GM12878 (cell line): ENCODE results near the gene HS3ST6. TPM values are rescaled to one million over a fixed set of nuclear protein-coding genes. Genes with fewer than 3 reads are reported as not detected.

ENCODE experiments used
- ATAC-seq: fragments of 200-7000 bp; cut with Tn5 transposase; 3 replicates; pipeline ENCODE4 v1.9.1; 2020; ENCODE audit warnings: mild to moderate bottlenecking, moderate library complexity
- BruUV-seq: library from RNA; stranded (reverse); fragments of 400-500 nt; replicated peaks from 2 replicates; lab custom pipeline; 2021; lab: Mats Ljungman, UMichigan
- CTCF ChIA-PET: fragments of 300-600 bp; sonication (Branson Sonifier 250); formaldehyde crosslinking; extraction: SDS; loops from one replicate; lab custom pipeline; 2021; ENCODE audit warnings: inconsistent platforms; lab: Yijun Ruan, JAX
- POLR2A ChIA-PET: fragments of 350-600 bp; formaldehyde crosslinking; extraction: SDS; loops from one replicate; lab custom pipeline; 2021; ENCODE audit warnings: inconsistent platforms; lab: Charles Lee
- RAD21 ChIA-PET: fragments of 300-600 bp; sonication (Branson Sonifier 250); formaldehyde crosslinking; loops from one replicate; lab custom pipeline; 2023; ENCODE audit warnings: antibody characterized with exemption; ENCODE audit not compliant: unreplicated experiment; lab: Charles Lee
- SMC1A ChIA-PET: fragments of 300-600 bp; sonication (Branson Sonifier 250); formaldehyde crosslinking; loops from one replicate; lab custom pipeline; 2023; ENCODE audit not compliant: unreplicated experiment, uncharacterized antibody; lab: Charles Lee
- DNase-seq: peaks from one replicate; pipeline ENCODE4 v3.0.0-alpha.2; 2011; ENCODE audit warnings: low read depth, low spot score
- FAIRE-seq: peaks from 3 replicates; lab custom pipeline; 2011; peaks lifted over from hg19 to GRCh38; lab: Jason Lieb, UNC
- H2AFZ ChIP-seq: 2 replicates; pipeline ENCODE4 v1.6.0; 2011; ENCODE audit warnings: low read depth, low read length, control low read depth; ENCODE audit not compliant: control insufficient read depth
- H3K27ac ChIP-seq: 2 replicates; pipeline ENCODE4 v1.5.1; 2011; ENCODE audit warnings: control low read depth; ENCODE audit not compliant: control insufficient read depth, insufficient read depth
- H3K27me3 ChIP-seq, 2 experiments: replicated peaks in 1 of 2; 2 replicates each; pipeline versions ENCODE4 v1.6.0 to v1.6.1; 2011; ENCODE audit warnings: low read length in 1 of 2; ENCODE audit not compliant: control insufficient read depth in 2 of 2, insufficient read depth in 2 of 2
- H3K36me3 ChIP-seq, 2 experiments: 2 replicates each; pipeline ENCODE4 v1.5.1; 2011; ENCODE audit warnings: low read length in 1 of 2; ENCODE audit not compliant: control insufficient read depth in 2 of 2, insufficient read depth in 2 of 2
- H3K4me1 ChIP-seq: 2 replicates; pipeline ENCODE4 v1.6.1; 2011; ENCODE audit warnings: mild to moderate bottlenecking, low read length, moderate library complexity, mixed read lengths; ENCODE audit not compliant: control insufficient read depth, insufficient read depth
- H3K4me2 ChIP-seq: 2 replicates; pipeline ENCODE4 v1.6.0; 2011; ENCODE audit warnings: control low read depth; ENCODE audit not compliant: control insufficient read depth, insufficient read depth
- H3K4me3 ChIP-seq: fragments of 200-600 bp; sonication (generic); 2 replicates; pipeline ENCODE4 v1.5.1; 2016
- H3K79me2 ChIP-seq: 2 replicates; pipeline ENCODE4 v1.6.0; 2011; ENCODE audit warnings: low read length; ENCODE audit not compliant: control insufficient read depth, insufficient read depth
- H3K9ac ChIP-seq: 2 replicates; pipeline ENCODE4 v1.8.0; 2011; ENCODE audit warnings: low read length, control low read depth, mixed read lengths; ENCODE audit not compliant: control insufficient read depth, insufficient read depth
- H3K9me3 ChIP-seq: replicated peaks from 3 replicates; pipeline ENCODE4 v1.5.1; 2011; ENCODE audit warnings: mild to moderate bottlenecking, low read length; ENCODE audit not compliant: control insufficient read depth, insufficient read depth
- H4K20me1 ChIP-seq: 2 replicates; pipeline ENCODE4 v1.6.0; 2011; ENCODE audit not compliant: control insufficient read depth, insufficient read depth
- ATF3 ChIP-seq: IDR thresholded peaks from 2 replicates; pipeline ENCODE4 v1.6.1; 2011; ENCODE audit warnings: low read depth, mild to moderate bottlenecking, low read length, moderate library complexity, borderline replicate concordance; ENCODE audit errors: extremely low read depth
- CEBPB ChIP-seq, 2 experiments: fragments of 150-350 bp in 1 of 2; IDR thresholded peaks; 2 replicates each; pipeline ENCODE4 v1.6.1; 2012 to 2014; ENCODE audit warnings: low read depth in 2 of 2, low read length in 2 of 2, borderline replicate concordance in 1 of 2, inconsistent platforms in 1 of 2
- EGR1 ChIP-seq, 2 experiments: IDR thresholded peaks; 1 replicate in 1 of 2; 2 replicates in 1 of 2; pipeline ENCODE4 v1.6.1; 2011 to 2012; ENCODE audit warnings: low read depth in 2 of 2, low read length in 2 of 2, borderline replicate concordance in 1 of 2, mild to moderate bottlenecking in 1 of 2, moderate library complexity in 1 of 2
- FOXK2 ChIP-seq: fragments of 450-650 bp; IDR thresholded peaks from 2 replicates; pipeline ENCODE4 v1.6.1; 2017; ENCODE audit warnings: mild to moderate bottlenecking, moderate library complexity
- KAT2A ChIP-seq: conservative IDR thresholded peaks from 2 replicates; pipeline ENCODE4 v1.6.1; 2011; ENCODE audit warnings: low read depth, low read length; ENCODE audit not compliant: control insufficient read depth
- KDM1A ChIP-seq: fragments of 200-600 bp; sonication (generic); IDR thresholded peaks from 2 replicates; pipeline ENCODE4 v1.6.1; 2016; ENCODE audit warnings: borderline replicate concordance
- MAX ChIP-seq: IDR thresholded peaks from 2 replicates; pipeline ENCODE4 v1.6.1; 2012; ENCODE audit warnings: low read depth, low read length, improper control_type of control experiment
- MXI1 ChIP-seq: fragments of 150-350 bp; IDR thresholded peaks from 2 replicates; pipeline ENCODE4 v1.6.1; 2011; ENCODE audit warnings: low read depth, mild to moderate bottlenecking, inconsistent platforms, low read length, improper control_type of control experiment
- NFIC ChIP-seq: IDR thresholded peaks from 2 replicates; pipeline ENCODE4 v1.6.1; 2012; ENCODE audit warnings: low read depth, mild to moderate bottlenecking, inconsistent platforms, low read length, moderate library complexity
- SRF ChIP-seq, 2 experiments: IDR thresholded peaks; 2 replicates each; pipeline ENCODE4 v1.6.1; 2011; ENCODE audit warnings: low read depth in 2 of 2, low read length in 2 of 2, mild to moderate bottlenecking in 1 of 2, moderate library complexity in 1 of 2
- TAF1 ChIP-seq: IDR thresholded peaks from 2 replicates; pipeline ENCODE4 v1.6.1; 2011; ENCODE audit warnings: mild to moderate bottlenecking, low read depth, low read length, borderline replicate concordance
- ZNF592 ChIP-seq: fragments of 450-650 bp; IDR thresholded peaks from 2 replicates; pipeline ENCODE4 v1.6.1; 2017; ENCODE audit warnings: mild to moderate bottlenecking, moderate library complexity
- WGBS: methylation state at CpG from one replicate; pipeline ENCODE4 v1.1.6; 2016; ENCODE audit warnings: low lambda C conversion rate; ENCODE audit not compliant: insufficient replicate concordance, insufficient coverage; ENCODE audit errors: missing lambda C conversion rate; 5-methylcytosine and 5-hydroxymethylcytosine counted together
- in situ Hi-C: fragments of 300-500 bp; cut with MboI; formaldehyde crosslinking; loops from 9 replicates; pipeline ENCODE4 v1.14.3; 2018; ENCODE audit warnings: mixed read lengths
- intact Hi-C: fragments of 100-400 bp; cut with micrococcal nuclease; formaldehyde crosslinking; loops from one replicate; pipeline ENCODE4 v1.14.2; 2022; ENCODE audit not compliant: unreplicated experiment
- polyA plus RNA-seq, 11 experiments: library from polyadenylated mRNA; depleted of rRNA in 4 of 11; unstranded in 6 of 11; stranded (reverse) in 5 of 11; fragments of >200 nt; fragmentation: Nextera tagmentation in 4 of 11; fragmentation: Illumina TruSeq in 1 of 11; extraction: Ambion mirVana in 4 of 11; extraction: Trizol in 1 of 11; gene quantifications; 1 replicate in 1 of 11; 2 replicates in 10 of 11; pipeline versions ENCODE4 v1.2.1 to v1.2.3, GENCODE V29; 2011 to 2016; ENCODE audit warnings: inconsistent platforms in 2 of 11, missing spikeins in 2 of 11, low read depth in 1 of 11
- total RNA-seq, 4 experiments: library from RNA; depleted of rRNA in 3 of 4; stranded (reverse); fragments of >200 nt in 3 of 4; fragmentation: Illumina TruSeq in 1 of 4; extraction: Trizol in 1 of 4; gene quantifications; 2 replicates each; pipeline versions ENCODE4 v1.2.1 to v1.2.3, GENCODE V29; 2013 to 2021

HS3ST6 gene
- total and polyA plus RNA-seq, 10 of the 15 experiments (the other 5 are each of a cell fraction or from before 2014, with no cell fraction given) = not detected

GRCh38 chr16:1964506-1965395, 46.5 kb upstream of the HS3ST6 start, which contains the start of gene RPS2:
Gene RPS2, minus strand, starts transcription at chr16:1964826. Its CDS starts 201 bp downstream, at chr16:1964625.
- H2AFZ ChIP-seq = peak within 1 kb of the TSS; percentile 72
- H3K4me1 ChIP-seq = peaks cover 14% of the 10 kb centered on the region
- SMC1A ChIA-PET = interaction anchor here (1.0 to 1.7 kb wide), 2 partner anchors 17 to 22 kb away, joined by 5 to 7 read pairs; partner anchors contain the start of genes MSRB1 and NOXO1
- CTCF ChIA-PET = interaction anchor here (0.7 to 1.2 kb wide), 2 partner anchors 26 to 40 kb away, joined by 3 read pairs; no protein-coding TSS in a partner anchor
- in situ Hi-C loops = no loop called here
- H3K36me3 ChIP-seq = peaks cover 11 to 13% of the 10 kb centered on the region in 2 experiments; a peak in 3 of 4 replicates
- POLR2A ChIA-PET = interaction anchor here (0.6 to 3.3 kb wide), 16 partner anchors 10 to 304 kb away, joined by 3 to 25 read pairs (median 7); partner anchors contain the start of genes MSRB1, NOXO1, NUBP2 and SPSB3
- no peaks in the 10 kb centered on the region for H3K27me3 ChIP-seq
- RAD21 ChIA-PET = interaction anchor here (0.9 to 1.9 kb wide), 7 partner anchors 17 to 191 kb away, joined by 3 to 7 read pairs (median 3); partner anchors contain the start of genes NOXO1, NUBP2, SPSB3 and TRAF7
- H3K79me2 ChIP-seq = peaks cover 61% of the 10 kb centered on the region
- ATAC-seq (peak; percentile 80), FAIRE-seq (peak; percentile 85), DNase-seq (peak; percentile 83)
- no TSS peak for BruUV-seq
- H4K20me1 ChIP-seq = peaks cover 6% of the 10 kb centered on the region; the same call in 1 of the 2 replicates
- H3K4me2 ChIP-seq = peak within 1 kb of the TSS; percentile 97
- WGBS = under 1% methylated on average over 94 of the region's 97 CpGs
- no peaks in the 10 kb centered on the region for H3K9me3 ChIP-seq
- H3K27ac ChIP-seq = peak within 1 kb of the TSS; percentile 90
- peak within 1 kb of the TSS; percentile 99 for H3K9ac ChIP-seq
- H3K4me3 ChIP-seq = peak within 1 kb of the TSS; percentile 98
- intact Hi-C loops = no loop called here
- no peak; the same call in 1 of the 2 replicates for TF ChIP-seq KAT2A
- peak; percentile 100 for TF ChIP-seq TAF1
- TF ChIP-seq NFIC = peak; percentile 45; the same call in 1 of the 2 replicates
- no peak for TF ChIP-seq ZNF592
- peak; percentile 74; the same call in 1 of the 2 replicates for TF ChIP-seq MAX
- no peak for TF ChIP-seq KDM1A
- TF ChIP-seq SRF (IDR thresholded peaks at IDR 0.05; ENCODE audit: low read depth in 2 of 2, low read length in 2 of 2) = no peak
- peak; percentile 39; the same call in 1 of the 2 replicates for TF ChIP-seq ATF3
- TF ChIP-seq MXI1 = peak; percentile 94
- TF ChIP-seq EGR1 (IDR thresholded peaks at IDR 0.05; ENCODE audit: borderline replicate concordance in 1 of 2, low read depth in 2 of 2, low read length in 2 of 2) = peak; percentile 89 to 100
- no peak; the same call in 1 of the 2 replicates for TF ChIP-seq FOXK2
- no peak for TF ChIP-seq CEBPB (IDR thresholded peaks at IDR 0.05; ENCODE audit: borderline replicate concordance in 1 of 2, low read depth in 2 of 2, low read length in 2 of 2)
